Hepatocyte (in vitro differentiated cells): ENCODE data around the gene SLC35F6. TPM values are rescaled to one million over a fixed set of nuclear protein-coding genes. Genes with fewer than 3 reads are reported as not detected.

ENCODE experiments used
- DNase-seq: peaks from one replicate; pipeline ENCODE4 v3.0.0-alpha.2; 2016; ENCODE audit warnings: low spot score
- H2AFZ ChIP-seq: fragments of 200-600 bp; sonication (generic); 2 replicates; pipeline ENCODE4 v1.6.0; 2016; ENCODE audit warnings: antibody characterized with exemption, mild to moderate bottlenecking
- H3K27ac ChIP-seq: fragments of 200-600 bp; sonication (generic); 2 replicates; pipeline ENCODE4 v1.5.1; 2016; ENCODE audit warnings: mild to moderate bottlenecking
- H3K27me3 ChIP-seq: fragments of 200-600 bp; sonication (generic); 2 replicates; pipeline ENCODE4 v1.6.1; 2016
- H3K36me3 ChIP-seq: fragments of 200-600 bp; sonication (generic); replicated peaks from 2 replicates; pipeline ENCODE4 v1.5.1; 2016; ENCODE audit warnings: low read depth; ENCODE audit not compliant: insufficient read depth
- H3K4me1 ChIP-seq: fragments of 200-600 bp; sonication (generic); 2 replicates; pipeline ENCODE4 v1.5.1; 2016; ENCODE audit warnings: mild to moderate bottlenecking, moderate library complexity; ENCODE audit not compliant: insufficient read depth
- H3K4me2 ChIP-seq: fragments of 200-600 bp; sonication (generic); 2 replicates; pipeline ENCODE4 v1.6.0; 2016
- H3K4me3 ChIP-seq: fragments of 200-600 bp; sonication (generic); 2 replicates; pipeline ENCODE4 v1.5.1; 2016; ENCODE audit warnings: mild to moderate bottlenecking
- H3K79me2 ChIP-seq: fragments of 200-600 bp; sonication (generic); 2 replicates; pipeline ENCODE4 v1.6.0; 2017; ENCODE audit warnings: mild to moderate bottlenecking
- H3K9me2 ChIP-seq: fragments of 200-600 bp; sonication (generic); replicated peaks from 2 replicates; pipeline ENCODE4 v1.6.0; 2017; ENCODE audit warnings: mild to moderate bottlenecking; ENCODE audit not compliant: insufficient read depth
- H3K9me3 ChIP-seq: fragments of 200-600 bp; sonication (generic); 2 replicates; pipeline ENCODE4 v1.5.1; 2016; ENCODE audit warnings: low read depth, mild to moderate bottlenecking
- H4K20me1 ChIP-seq: fragments of 200-600 bp; sonication (generic); 2 replicates; pipeline ENCODE4 v1.6.0; 2016; ENCODE audit warnings: mild to moderate bottlenecking; ENCODE audit not compliant: insufficient read depth, poor library complexity, severe bottlenecking
- CTCF ChIP-seq: fragments of 200-600 bp; sonication (generic); IDR thresholded peaks from 2 replicates; pipeline ENCODE4 v1.5.1; 2016; ENCODE audit warnings: antibody characterized with exemption, mild to moderate bottlenecking; ENCODE audit not compliant: poor library complexity
- EZH2 ChIP-seq: fragments of 200-600 bp; sonication (generic); IDR thresholded peaks from 2 replicates; pipeline ENCODE4 v1.6.1; 2016; ENCODE audit warnings: antibody characterized with exemption, mild to moderate bottlenecking, borderline replicate concordance
- EZH2phosphoT487 ChIP-seq: fragments of 200-600 bp; sonication (generic); IDR thresholded peaks from one replicate; pipeline ENCODE4 v1.6.1; 2018; ENCODE audit warnings: antibody characterized with exemption, mild to moderate bottlenecking, low read depth, moderate library complexity; ENCODE audit not compliant: unreplicated experiment, severe bottlenecking
- WGBS: methylation state at CpG from one replicate; pipeline ENCODE4 v1.1.6; 2016; ENCODE audit warnings: low lambda C conversion rate; ENCODE audit errors: missing lambda C conversion rate; 5-methylcytosine and 5-hydroxymethylcytosine counted together
- polyA plus RNA-seq: library from polyadenylated mRNA; unstranded; fragments of >200 nt; fragmentation: Nextera tagmentation; extraction: Ambion mirVana; gene quantifications from 2 replicates; pipeline ENCODE4 v1.2.1, GENCODE V29; 2016
- total RNA-seq: library from RNA; depleted of rRNA; stranded (reverse); fragments of >200 nt; gene quantifications from 2 replicates; pipeline ENCODE4 v1.2.3, GENCODE V29; 2014

SLC35F6 gene
- total and polyA plus RNA-seq, 2 experiments from 2014 or later: 16.6 to 30.2 TPM

GRCh38 chr2:26720322-26721114 is 43.6 kb upstream of the SLC35F6 start:
- TF ChIP-seq EZH2 (no peak), EZH2phosphoT487 (no peak), CTCF (no peak)
- Histone ChIP-seq H4K20me1 (no peaks in the 10 kb centered on the region), H3K4me3 (no peak overlapping the region), H3K79me2 (no peaks in the 10 kb centered on the region), H3K9me3 (no peaks in the 10 kb centered on the region), H2AFZ (no peak overlapping the region), H3K4me1 (peaks cover 37% of the 10 kb centered on the region), H3K36me3 (no peaks in the 10 kb centered on the region), H3K9me2 (no peaks in the 10 kb centered on the region), H3K27me3 (no peaks in the 10 kb centered on the region), H3K4me2 (peak overlapping the region; percentile 48), H3K27ac (peak overlapping the region; percentile 87)
- 63% methylated on average over 6 of the region's 7 CpGs for WGBS
- peak; percentile 92 for DNase-seq

- 84% methylated on average over 12 of the region's 12 CpGs for WGBS
- peak overlapping the region; percentile 87 for H3K27ac ChIP-seq
- no peaks in the 10 kb centered on the region for H3K27me3 ChIP-seq
- no peaks in the 10 kb centered on the region for H3K9me3 ChIP-seq
- peaks cover 37% of the 10 kb centered on the region for H3K4me1 ChIP-seq
- no peaks in the 10 kb centered on the region for H4K20me1 ChIP-seq
- no peak overlapping the region for H3K4me3 ChIP-seq
- H3K9me2 ChIP-seq: no peaks in the 10 kb centered on the region
- TF ChIP-seq EZH2 (no peak), EZH2phosphoT487 (no peak), CTCF (no peak)
- DNase-seq: no peak
- no peaks in the 10 kb centered on the region for H3K79me2 ChIP-seq
- H2AFZ ChIP-seq: no peak overlapping the region
- peak overlapping the region; percentile 48 for H3K4me2 ChIP-seq
- no peaks in the 10 kb centered on the region for H3K36me3 ChIP-seq
These were observed 42.7 kb upstream of the SLC35F6 start for GRCh38 chr2:26721115-26722032.

- Histone ChIP-seq H3K9me3 (no peaks in the 10 kb centered on the region), H2AFZ (no peak overlapping the region), H3K27me3 (no peaks in the 10 kb centered on the region), H4K20me1 (no peaks in the 10 kb centered on the region), H3K4me1 (peaks cover 37% of the 10 kb centered on the region), H3K36me3 (no peaks in the 10 kb centered on the region), H3K79me2 (no peaks in the 10 kb centered on the region), H3K4me2 (no peak overlapping the region), H3K27ac (peak overlapping the region; percentile 77), H3K9me2 (no peaks in the 10 kb centered on the region), H3K4me3 (no peak overlapping the region)
- TF ChIP-seq EZH2 (no peak), EZH2phosphoT487 (no peak), CTCF (no peak)
- 92% methylated on average over 1 of the region's 1 CpG for WGBS
- DNase-seq: no peak
These were observed 41.8 kb upstream of the SLC35F6 start for GRCh38 chr2:26722328-26722727.
